AG04449 (cell line): ENCODE data around the gene PRPF19.

Experiments used
- CTCF ChIA-PET: fragments of 350-600 bp; formaldehyde crosslinking; extraction: SDS; loops from one replicate; lab custom pipeline; 2021; ENCODE audit warnings: antibody characterized with exemption; lab: Yijun Ruan, JAX
- POLR2A ChIA-PET: fragments of 400-600, 350-600 bp; formaldehyde crosslinking; extraction: SDS; loops from one replicate; lab custom pipeline; 2020; ENCODE audit warnings: antibody characterized with exemption, inconsistent platforms; lab: Yijun Ruan, JAX
- DNase-seq: peaks from one replicate; pipeline ENCODE4 v3.0.0-alpha.2; 2010; ENCODE audit warnings: low read depth, low spot score
- H3K4me3 ChIP-seq: 2 replicates; pipeline ENCODE4 v1.5.1; 2011; ENCODE audit warnings: low read depth, mild to moderate bottlenecking, control low read depth, low read length
- TF ChIP-seq, protein P1 (sequence below): IDR thresholded peaks from one replicate; pipeline ENCODE4 v1.5.1; 2011; ENCODE audit warnings: mild to moderate bottlenecking, moderate library complexity, low read length, control low read depth, inconsistent platforms; ENCODE audit not compliant: insufficient read depth; ENCODE audit errors: missing control alignments

Gene PRPF19

DNA sequence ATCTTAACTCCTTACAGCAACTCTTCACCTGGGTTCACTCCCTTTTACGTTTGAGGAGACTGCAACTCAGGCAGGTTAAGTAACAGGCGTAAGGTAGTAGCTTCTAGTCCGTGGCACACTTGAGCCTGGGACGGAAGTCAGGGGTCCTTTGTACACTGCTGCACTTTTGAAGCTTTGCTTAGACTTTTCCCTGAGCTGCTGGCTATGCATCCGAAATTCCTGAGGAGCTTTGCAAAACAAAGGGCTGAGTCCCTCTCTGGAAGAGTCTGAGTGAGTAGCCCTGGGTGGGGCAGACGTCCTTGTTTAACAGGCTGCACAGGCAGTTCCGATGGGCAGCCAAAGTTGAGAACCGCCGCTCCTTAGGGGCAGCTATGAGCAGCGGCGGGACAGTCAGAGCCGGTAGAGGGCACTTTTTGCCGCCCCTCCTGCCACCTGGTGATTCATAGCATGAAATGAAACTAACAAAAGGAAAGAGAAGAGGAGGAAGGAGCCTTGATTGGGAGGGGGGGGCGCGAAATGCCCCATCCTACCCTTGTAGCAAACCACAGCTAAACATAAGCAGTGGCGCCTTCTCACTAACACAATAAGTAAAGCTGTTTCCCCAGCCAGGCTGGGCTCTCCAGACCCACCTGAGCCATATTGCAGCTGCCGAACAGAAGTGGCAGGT lies 9.0 kb upstream of the PRPF19 start:
- POLR2A ChIA-PET: interaction anchor here (0.7 to 1.0 kb wide), 2 partner anchors 8 to 10 kb away, joined by 3 to 5 read pairs; partner anchors contain the start of gene TMEM132A
- TF ChIP-seq, protein P1, sequence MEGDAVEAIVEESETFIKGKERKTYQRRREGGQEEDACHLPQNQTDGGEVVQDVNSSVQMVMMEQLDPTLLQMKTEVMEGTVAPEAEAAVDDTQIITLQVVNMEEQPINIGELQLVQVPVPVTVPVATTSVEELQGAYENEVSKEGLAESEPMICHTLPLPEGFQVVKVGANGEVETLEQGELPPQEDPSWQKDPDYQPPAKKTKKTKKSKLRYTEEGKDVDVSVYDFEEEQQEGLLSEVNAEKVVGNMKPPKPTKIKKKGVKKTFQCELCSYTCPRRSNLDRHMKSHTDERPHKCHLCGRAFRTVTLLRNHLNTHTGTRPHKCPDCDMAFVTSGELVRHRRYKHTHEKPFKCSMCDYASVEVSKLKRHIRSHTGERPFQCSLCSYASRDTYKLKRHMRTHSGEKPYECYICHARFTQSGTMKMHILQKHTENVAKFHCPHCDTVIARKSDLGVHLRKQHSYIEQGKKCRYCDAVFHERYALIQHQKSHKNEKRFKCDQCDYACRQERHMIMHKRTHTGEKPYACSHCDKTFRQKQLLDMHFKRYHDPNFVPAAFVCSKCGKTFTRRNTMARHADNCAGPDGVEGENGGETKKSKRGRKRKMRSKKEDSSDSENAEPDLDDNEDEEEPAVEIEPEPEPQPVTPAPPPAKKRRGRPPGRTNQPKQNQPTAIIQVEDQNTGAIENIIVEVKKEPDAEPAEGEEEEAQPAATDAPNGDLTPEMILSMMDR: peak; percentile 51
- CTCF ChIA-PET: interaction anchor here (0.9 to 5.0 kb wide), 15 partner anchors 8 to 339 kb away, joined by 3 to 40 read pairs (median 5); partner anchors contain the start of genes PRPF19 and TMEM132A
- no peak for DNase-seq
- peak overlapping the region; percentile 86 for H3K4me3 ChIP-seq

DNA sequence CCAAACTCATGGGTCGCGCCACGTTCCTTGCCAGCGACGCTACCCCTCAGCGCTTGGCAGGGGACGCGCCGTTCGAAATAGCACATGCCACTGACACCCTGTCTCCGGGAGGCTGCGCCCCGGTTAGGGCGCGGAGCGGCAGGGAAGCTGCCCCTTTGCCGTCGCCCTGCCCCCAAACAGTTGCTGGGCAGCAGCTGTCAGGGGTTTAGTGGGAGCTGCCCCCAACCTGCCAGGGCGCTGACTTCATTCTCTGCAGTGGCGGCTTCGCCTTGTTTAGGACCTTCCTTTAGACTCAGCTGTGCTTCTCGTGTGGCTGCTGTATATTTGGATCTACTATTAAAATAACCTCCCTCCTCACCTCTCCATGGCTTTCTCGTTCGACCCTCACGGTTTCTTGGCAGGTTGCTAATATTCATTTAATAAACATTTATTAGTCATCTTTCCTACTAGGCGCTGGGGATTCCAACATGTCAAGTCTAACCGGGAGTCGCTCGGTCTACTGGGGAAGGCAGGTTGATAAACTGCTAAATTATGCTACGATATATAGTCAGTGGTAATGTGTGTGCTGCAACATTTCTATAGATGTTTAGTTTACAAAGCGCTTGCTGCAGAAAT lies 8.4 kb upstream of the PRPF19 start:
- ChIA-PET CTCF (interaction anchor here (0.9 to 5.0 kb wide), 13 partner anchors 9 to 340 kb away, joined by 3 to 40 read pairs (median 5); partner anchors contain the start of genes PRPF19 and TMEM132A), POLR2A (interaction anchor here (0.7 to 1.0 kb wide), 3 partner anchors 9 to 74 kb away, joined by 3 to 5 read pairs (median 3); partner anchors contain the start of gene TMEM132A)
- no peak for DNase-seq
- H3K4me3 ChIP-seq: peak overlapping the region; percentile 86
- TF ChIP-seq, protein P1: no peak

DNA sequence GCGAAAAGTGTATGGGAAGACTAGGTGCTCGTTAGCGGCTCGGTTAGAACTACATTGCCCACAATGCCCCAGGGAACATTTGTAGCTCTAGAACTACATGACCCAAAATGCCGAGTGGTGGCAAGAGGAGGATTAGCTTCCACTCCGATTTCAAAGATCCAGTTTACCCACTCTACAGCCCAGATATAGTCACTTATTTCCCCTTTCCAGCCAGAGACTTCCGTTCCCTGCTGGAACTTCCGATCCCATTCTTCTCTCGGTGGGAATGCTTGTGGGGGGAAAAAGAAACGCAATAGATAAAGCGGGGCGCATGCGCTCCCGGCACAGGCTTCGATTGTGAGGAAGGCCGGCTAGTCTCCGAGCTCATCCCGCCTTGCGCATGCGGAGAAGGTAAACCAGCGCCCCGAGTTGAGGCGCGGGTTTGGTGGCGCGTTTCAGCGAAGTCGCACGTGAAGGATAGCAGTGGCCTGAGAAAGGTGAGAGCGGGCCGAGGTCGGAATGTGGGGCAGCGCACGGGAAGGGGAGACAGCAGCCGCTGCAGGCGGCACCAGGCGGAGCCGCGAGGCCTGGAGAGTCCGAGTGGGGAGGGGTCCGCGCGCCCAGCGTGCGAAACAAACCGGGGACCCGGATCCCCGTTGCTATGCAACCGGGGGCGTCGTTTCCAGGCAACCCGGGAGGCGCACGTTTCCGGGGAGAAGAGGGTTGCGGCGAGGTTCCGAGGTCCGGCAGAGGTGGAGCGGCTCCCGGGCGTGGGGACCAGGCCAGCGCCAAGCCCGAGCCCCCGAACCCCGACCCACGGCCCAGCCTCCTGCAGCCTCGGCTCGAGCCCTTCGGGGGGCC lies 7.6 kb upstream of the PRPF19 start, which contains the start of gene TMEM109:
TSS of gene TMEM109 (plus strand) at position 366 of the 840 bp plus-strand sequence. CDS start 5,536 bp downstream, outside the sequence.
- peak; percentile 51 for DNase-seq
- TF ChIP-seq, protein P1: no peak
- H3K4me3 ChIP-seq: peak within 1 kb of the TSS; percentile 86
- ChIA-PET POLR2A (interaction anchor here (0.7 kb wide), 1 partner anchor 74 kb away, joined by 3 read pairs; no protein-coding TSS in a partner anchor), CTCF (interaction anchor here (0.7 to 5.0 kb wide), 14 partner anchors 10 to 274 kb away, joined by 3 to 40 read pairs (median 4); partner anchors contain the start of gene TMEM132A)

DNA sequence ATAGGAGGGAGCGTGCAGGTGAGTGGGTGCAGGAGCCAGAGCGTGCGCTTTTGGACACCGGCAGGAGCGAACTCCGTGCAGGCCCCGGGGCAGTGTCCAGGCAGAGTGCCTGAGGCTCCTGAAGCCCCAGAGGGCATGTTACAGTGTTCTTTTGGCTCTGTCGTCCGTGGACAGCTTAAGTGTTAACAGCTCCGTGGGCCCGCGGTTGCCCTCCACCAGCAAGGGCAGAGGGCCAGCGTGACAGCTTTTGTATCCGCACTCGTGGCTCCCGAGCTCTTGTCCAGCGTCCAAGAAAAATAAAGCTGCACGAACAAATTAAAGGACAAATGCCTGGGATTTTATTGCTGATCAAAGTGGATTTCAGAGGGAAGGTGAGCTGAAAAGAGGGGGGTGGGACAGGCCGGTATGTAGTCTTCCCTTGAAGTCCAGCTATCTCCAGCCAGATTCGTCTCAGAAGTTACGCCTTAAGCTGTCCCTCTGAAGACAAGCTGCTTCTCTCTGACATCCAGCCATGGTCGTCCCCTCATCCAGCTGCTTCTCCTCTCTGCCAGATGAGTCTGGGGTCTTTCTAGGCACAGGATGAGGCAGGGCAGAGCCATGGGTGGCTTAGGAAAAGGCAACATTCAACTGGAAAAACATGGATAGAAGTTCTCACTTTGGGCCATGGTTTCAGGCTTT lies 6.6 kb upstream of the PRPF19 start:
- POLR2A ChIA-PET: no interaction called here
- H3K4me3 ChIP-seq: no peak overlapping the region; the same call in 1 of the 2 replicates
- CTCF ChIA-PET: interaction anchor here (0.8 to 5.0 kb wide), 10 partner anchors 9 to 275 kb away, joined by 3 to 40 read pairs (median 4); no protein-coding TSS in a partner anchor

DNA sequence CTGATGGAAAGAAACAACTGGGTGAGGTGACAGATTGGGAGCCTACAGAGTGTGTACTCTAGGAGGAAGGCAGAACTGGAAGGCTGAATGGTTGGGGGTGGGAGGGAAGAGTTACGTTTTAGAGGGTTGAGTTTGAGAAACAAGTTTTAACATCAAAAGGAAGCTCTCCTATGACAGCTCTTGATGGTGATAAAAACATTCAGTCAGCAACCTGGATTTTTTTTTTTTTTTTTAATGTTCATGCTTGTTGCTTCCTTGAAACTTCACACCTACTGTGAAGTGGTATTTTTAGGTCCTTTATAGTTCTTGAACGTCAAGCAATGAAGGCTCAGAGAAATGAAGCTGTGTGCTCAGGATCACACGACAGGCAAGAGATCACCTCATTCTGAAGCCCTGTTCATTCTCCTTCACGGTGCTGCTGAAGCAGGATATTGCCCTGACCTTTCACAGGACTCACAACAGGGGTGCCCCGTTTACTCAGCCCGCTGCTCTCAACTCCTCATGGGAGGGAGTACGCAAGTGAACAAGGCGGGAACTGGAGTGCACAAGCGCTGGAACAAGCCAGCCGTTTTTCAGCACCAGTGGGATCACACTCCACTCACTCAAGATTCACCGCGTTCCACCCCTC lies 6.0 kb upstream of the PRPF19 start:
- ChIA-PET CTCF (interaction anchor here (0.6 to 5.0 kb wide), 6 partner anchors 10 to 261 kb away, joined by 3 to 40 read pairs (median 9); no protein-coding TSS in a partner anchor), POLR2A (no interaction called here)
- DNase-seq: no peak

More for the DNA sequence above, 6.6 kb upstream of the PRPF19 start:
- TF ChIP-seq, protein P1: no peak
- DNase-seq: no peak

More for the DNA sequence above, 6.0 kb upstream of the PRPF19 start:
- H3K4me3 ChIP-seq: no peak overlapping the region
- TF ChIP-seq, protein P1: no peak
